ENCODE data around the gene GLP1R. TPM values are rescaled to one million over a fixed set of nuclear protein-coding genes. Genes with fewer than 3 reads are reported as not detected.

Gene GLP1R
- total RNA-seq, 1 experiment from 2014 or later: not detected

- ATAC-seq: no peak
- Histone ChIP-seq H3K4me3 (replicated peaks in 1 of 2; ENCODE audit: low read depth in 1 of 2, low read length in 2 of 2) (no peak overlapping the region), H2AFZ (ENCODE audit: low read depth, low read length, poor library complexity, severe bottlenecking) (no peak overlapping the region), H3K4me2 (ENCODE audit: low read length) (no peak overlapping the region), H3K27ac (ENCODE audit: low read depth, low read length) (no peak overlapping the region), H3K79me2 (ENCODE audit: insufficient read depth, low read length) (no peaks in the 10 kb centered on the region), H3K36me3 (ENCODE audit: control insufficient read depth in 1 of 2, insufficient read depth in 2 of 2, low read length in 2 of 2) (no peaks in the 10 kb centered on the region), H3K9me3 (ENCODE audit: control insufficient read depth in 1 of 2, insufficient read depth in 1 of 2, low read depth in 1 of 2, low read length in 2 of 2) (no peaks in the 10 kb centered on the region), H3K9ac (ENCODE audit: low read length) (no peak overlapping the region), H4K20me1 (ENCODE audit: insufficient read depth) (no peaks in the 10 kb centered on the region), H3K27me3 (ENCODE audit: insufficient read depth, low read length) (peaks cover 92% of the 10 kb centered on the region), H3K4me1 (ENCODE audit: control insufficient read depth in 1 of 2, insufficient read depth in 2 of 2, low read length in 2 of 2) (no peaks in the 10 kb centered on the region), H3K9me2 (ENCODE audit: insufficient read depth) (no peaks in the 10 kb centered on the region)
- ChIA-PET CTCF (no interaction called here), RAD21 (ENCODE audit: low non-redundant PET in 1 of 2, low total read pairs in 2 of 2, uncharacterized antibody in 2 of 2, unreplicated experiment in 2 of 2) (no interaction called here), POLR2A (no interaction called here)
- no TSS peak for BruUV-seq (replicated peaks)
- intact Hi-C loops (cut with micrococcal nuclease): no loop called here
- DNase-seq (ENCODE audit: low read depth, low spot score): no peak
- TF ChIP-seq ZBTB33 (IDR thresholded peaks at IDR 0.05; ENCODE audit: extremely low read depth, insufficient replicate concordance, low read length): no peak
- TF ChIP-seq EZH2phosphoT487 (IDR thresholded peaks at IDR 0.05; ENCODE audit: borderline replicate concordance): no peak
- TF ChIP-seq YY1 (IDR thresholded peaks at IDR 0.05; ENCODE audit: extremely low read depth, insufficient replicate concordance, low read depth, low read length): no peak
- no peak for TF ChIP-seq POLR2AphosphoS5 (IDR thresholded peaks at IDR 0.05; ENCODE audit: low read depth, low read length)
- TF ChIP-seq ZNF274 (IDR thresholded peaks at IDR 0.05; ENCODE audit: low read depth, low read length): no peak
- TF ChIP-seq, protein P1, sequence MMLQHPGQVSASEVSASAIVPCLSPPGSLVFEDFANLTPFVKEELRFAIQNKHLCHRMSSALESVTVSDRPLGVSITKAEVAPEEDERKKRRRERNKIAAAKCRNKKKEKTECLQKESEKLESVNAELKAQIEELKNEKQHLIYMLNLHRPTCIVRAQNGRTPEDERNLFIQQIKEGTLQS (IDR thresholded peaks at IDR 0.05): no peak
- no peak for TF ChIP-seq ELF1 (IDR thresholded peaks at IDR 0.05; ENCODE audit: borderline replicate concordance, low read depth)
- TF ChIP-seq EZH2 (IDR thresholded peaks at IDR 0.05): no peak
- no peak for TF ChIP-seq CBX3 (IDR thresholded peaks at IDR 0.05; ENCODE audit: low read depth)
- no peak for TF ChIP-seq SP1 (IDR thresholded peaks at IDR 0.05; ENCODE audit: low read depth)
- no peak for TF ChIP-seq ZFX (IDR thresholded peaks at IDR 0.05)
- TF ChIP-seq, protein P2, sequence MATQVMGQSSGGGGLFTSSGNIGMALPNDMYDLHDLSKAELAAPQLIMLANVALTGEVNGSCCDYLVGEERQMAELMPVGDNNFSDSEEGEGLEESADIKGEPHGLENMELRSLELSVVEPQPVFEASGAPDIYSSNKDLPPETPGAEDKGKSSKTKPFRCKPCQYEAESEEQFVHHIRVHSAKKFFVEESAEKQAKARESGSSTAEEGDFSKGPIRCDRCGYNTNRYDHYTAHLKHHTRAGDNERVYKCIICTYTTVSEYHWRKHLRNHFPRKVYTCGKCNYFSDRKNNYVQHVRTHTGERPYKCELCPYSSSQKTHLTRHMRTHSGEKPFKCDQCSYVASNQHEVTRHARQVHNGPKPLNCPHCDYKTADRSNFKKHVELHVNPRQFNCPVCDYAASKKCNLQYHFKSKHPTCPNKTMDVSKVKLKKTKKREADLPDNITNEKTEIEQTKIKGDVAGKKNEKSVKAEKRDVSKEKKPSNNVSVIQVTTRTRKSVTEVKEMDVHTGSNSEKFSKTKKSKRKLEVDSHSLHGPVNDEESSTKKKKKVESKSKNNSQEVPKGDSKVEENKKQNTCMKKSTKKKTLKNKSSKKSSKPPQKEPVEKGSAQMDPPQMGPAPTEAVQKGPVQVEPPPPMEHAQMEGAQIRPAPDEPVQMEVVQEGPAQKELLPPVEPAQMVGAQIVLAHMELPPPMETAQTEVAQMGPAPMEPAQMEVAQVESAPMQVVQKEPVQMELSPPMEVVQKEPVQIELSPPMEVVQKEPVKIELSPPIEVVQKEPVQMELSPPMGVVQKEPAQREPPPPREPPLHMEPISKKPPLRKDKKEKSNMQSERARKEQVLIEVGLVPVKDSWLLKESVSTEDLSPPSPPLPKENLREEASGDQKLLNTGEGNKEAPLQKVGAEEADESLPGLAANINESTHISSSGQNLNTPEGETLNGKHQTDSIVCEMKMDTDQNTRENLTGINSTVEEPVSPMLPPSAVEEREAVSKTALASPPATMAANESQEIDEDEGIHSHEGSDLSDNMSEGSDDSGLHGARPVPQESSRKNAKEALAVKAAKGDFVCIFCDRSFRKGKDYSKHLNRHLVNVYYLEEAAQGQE (IDR thresholded peaks at IDR 0.05; ENCODE audit: low read depth): no peak
- no peak for TF ChIP-seq EGR1 (IDR thresholded peaks at IDR 0.05; ENCODE audit: low read depth)
- no peak for TF ChIP-seq SRF (IDR thresholded peaks at IDR 0.05; ENCODE audit: low read depth)
- no peak for TF ChIP-seq FOSL1 (IDR thresholded peaks at IDR 0.05; ENCODE audit: low read depth)
- TF ChIP-seq CEBPB (IDR thresholded peaks at IDR 0.05; ENCODE audit: low read depth): no peak
- no peak for TF ChIP-seq POLR2A (IDR thresholded peaks at IDR 0.05; ENCODE audit: borderline replicate concordance, extremely low read depth, insufficient read depth, insufficient read length)
Observed at GRCh38 chr6:39090036-39090435, 41.5 kb downstream of the GLP1R start.
